Activated CD4-positive, alpha-beta T cell treated with anti-CD3 and anti-CD28 coated beads for 4 hours (primary cell): Measurements from ENCODE around the gene KCNK2.

Experiments used
- DNase-seq, 2 donors: peaks; one replicate each; pipeline ENCODE4 v3.0.0-alpha.2; 2020

The KCNK2 gene

DNA sequence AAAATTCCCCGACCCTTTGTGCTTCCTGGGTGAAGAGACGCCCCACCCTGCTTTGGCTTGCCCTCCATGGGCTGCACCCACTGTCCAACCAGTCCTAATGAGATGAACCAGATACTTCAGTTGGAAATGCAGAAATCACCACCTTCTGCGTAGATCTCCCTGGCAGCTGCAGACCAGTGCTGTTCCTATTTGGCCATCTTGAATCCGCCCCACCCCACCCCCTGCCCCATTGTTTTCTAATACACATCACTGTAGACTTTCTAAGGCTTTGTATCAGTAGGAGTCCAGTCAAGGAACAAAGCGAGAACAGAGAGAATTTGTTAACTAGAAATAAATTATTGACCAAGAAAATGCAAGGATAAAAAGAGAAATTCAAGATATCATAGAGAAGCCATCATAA lies 178.2 kb downstream of the KCNK2 start:
- DNase-seq, result no peak

DNA sequence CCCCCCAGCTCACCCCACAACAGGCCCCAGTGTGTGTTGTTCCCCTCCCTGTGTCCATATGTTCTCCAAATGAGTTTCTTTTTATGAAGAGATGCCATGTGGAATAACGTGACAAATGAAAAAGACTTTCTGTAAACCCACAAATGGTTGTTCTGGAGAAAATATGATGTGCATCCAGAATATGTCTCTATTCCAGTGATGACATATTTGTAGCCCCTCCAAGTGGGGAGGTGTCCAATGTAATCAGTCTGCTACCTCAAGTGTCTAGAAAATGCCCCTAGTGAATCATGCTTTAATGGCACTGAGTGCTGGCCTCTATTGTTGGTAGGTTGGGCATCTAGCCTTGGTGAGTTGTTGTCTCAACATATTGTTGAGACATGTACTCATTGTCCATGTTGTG lies 179.6 kb downstream of the KCNK2 start:
- DNase-seq, result no peak

- no peak for DNase-seq
Measured at GRCh38 chr1:215263636-215264035, 181.1 kb downstream of the KCNK2 start.

- no peak for DNase-seq
Measured at GRCh38 chr1:215264649-215265048, 182.1 kb downstream of the KCNK2 start.

DNA sequence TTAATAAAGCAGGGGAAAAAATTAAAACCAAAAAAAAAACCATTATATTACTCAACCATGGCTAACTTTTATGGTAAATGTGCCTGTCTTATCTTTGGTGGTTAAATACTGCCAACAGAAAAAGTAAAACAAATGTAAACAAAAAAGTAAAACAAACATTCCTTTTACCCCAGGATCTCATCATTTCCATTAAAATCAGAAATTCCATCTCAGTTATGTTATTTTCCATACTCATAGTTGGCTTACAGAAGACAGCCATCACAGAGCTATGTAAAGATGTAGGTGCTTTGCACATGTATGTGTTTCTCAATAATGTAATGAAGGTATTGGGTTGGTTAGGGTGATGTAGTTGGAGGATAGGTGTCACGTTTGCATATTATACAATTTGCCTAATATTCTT lies 185.0 kb downstream of the KCNK2 start:
- no peak for DNase-seq

GRCh38 chr1:215269955-215270354 lies 187.4 kb downstream of the KCNK2 start:
- DNase-seq, result no peak

DNA sequence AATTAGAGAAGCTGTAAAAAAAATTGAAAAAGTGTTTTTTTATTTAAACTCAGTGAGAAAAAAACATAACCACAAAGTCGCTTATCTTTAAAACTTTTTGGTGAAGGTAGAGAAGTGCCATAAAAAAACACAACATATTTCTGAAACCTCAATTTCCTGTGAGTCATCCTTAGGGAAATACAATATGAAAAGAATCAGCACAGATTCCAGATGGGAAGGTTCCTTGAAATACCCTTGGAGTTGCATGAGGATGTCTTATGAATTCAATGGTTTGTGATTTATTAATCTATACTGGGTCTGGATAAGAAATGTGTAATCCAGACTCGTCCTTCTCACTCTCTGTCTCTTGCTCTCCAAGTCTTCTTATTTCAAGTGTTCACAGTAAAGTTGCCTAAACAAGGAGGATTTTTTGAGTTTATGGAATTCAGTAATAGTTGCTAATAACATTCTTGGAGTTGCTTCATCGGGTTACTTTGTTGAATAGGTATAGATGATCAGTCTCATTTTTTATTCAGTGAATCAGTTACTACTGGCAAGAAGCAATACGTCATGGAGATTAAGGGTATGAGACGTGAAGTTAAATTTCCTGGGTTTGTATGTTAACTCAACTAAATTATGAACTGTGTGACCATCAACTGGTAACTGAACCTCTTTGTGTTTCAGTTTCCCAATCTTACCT lies 191.4 kb downstream of the KCNK2 start:
- no peak for DNase-seq

- no peak for DNase-seq
Measured at GRCh38 chr1:215276582-215276981, 194.0 kb downstream of the KCNK2 start.

DNA sequence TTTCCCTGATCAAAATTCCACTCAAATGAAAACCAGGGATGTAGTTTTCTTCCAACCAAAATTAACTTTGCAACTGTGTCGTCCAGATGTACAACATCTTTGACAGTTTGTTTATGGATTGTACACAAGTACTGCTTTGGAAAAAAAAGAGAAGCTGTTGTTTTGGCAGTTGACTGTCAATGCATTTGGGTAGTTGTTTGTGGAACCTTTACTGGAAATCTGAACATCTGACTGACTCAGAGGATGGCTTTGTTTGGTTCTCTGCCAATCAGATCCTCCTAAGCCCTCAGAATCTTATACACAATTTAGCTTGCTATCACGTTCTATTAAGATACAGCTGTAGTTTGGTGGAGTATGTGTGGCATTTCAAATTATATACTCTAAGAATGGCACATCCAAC lies 195.0 kb downstream of the KCNK2 start:
- no peak for DNase-seq

GRCh38 chr1:215279682-215280081 lies 197.1 kb downstream of the KCNK2 start:
- no peak for DNase-seq

DNA sequence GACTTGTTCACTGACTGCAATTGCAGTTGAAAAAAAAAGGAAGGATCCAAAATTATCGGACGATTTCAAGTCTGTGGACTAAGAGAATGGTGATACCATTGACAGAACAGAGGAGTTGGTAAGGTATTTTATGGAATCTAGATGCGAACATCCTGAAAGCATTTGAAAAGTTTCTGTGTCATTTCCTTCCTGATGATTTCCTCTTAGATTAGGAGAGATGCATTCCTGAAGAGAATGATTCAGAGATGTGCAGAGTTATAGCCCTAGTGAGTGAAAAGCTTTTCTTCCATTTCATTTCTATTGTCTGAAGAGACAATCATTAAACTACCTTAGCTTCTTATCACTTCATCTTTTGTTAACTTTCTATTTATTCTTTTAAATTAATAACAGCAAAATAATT lies 200.0 kb downstream of the KCNK2 start:
- no peak for DNase-seq

DNA sequence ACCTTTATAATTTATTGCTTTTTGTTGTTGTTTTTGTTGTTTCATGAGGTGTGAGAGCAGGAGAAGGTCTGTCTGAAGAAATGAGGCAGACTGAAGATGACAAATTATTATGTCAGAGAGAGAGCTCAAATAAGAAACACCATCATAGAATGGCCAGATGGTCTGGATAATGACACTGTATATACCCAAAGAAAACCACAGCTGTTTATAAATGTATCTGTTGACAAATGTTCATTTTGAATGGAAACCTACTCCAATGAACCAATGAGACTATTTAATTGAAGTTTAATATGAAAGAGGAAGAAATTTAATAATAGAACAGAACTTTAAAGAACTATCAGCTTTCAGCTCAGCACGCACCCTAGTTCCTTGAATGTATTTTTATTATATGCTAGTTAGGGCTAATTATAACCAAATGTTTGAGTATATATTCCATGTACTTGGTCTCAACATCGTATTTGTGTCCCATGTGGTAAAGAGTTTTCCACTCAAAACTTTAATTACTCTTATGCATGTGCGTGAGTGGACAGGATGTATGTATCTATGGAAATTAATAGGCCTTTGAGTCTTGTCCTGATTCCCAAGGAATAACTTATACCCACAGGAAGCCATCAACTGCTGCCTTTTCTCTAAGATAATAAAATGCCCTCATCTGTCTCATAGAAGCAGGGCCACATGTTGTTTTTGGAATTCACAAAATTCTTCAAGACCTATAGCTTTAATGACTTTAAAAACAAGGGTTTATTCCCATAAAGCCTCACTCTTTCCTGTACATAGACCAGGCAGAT lies 202.7 kb downstream of the KCNK2 start:
- DNase-seq, result no peak
